Measurements from ENCODE around the gene HEXB.

DNA sequence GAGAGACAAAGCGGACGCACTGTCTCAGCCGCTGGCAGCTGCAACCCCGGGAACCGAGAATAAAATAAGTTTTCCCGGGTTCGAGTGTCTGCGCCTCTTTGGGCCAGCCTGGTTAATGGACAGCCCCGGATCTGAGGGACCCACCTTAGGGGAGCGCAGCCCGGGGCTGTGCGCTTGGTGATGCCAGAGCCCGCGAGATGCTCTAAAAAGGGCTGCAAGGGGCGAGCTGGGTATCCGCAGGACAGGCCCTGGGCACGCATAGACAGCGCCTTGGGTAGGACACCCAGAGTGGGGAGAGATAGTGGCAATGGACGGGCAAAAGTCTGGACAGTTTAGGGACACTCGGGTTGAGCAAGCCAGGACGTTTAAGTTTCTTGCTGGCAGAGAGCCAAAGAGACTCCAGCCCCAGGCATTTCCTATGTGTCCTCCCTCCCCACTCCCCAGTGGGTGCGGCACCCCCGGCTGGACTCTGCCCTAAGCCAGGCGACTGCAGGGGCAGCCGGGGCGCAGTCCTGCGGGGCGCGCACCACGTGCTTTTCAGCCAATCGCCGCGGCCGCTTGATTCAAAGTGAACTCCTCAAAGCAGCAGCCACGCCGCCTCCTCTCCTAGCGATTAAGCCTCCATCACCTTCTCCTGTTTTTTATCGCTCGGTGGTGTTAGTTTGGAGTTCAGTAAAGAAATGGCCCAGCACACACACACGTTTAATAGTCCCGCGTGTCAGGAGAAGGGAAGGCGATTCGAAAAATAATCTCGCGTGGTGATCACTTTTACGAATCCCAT lies 43.9 kb upstream of the HEXB start:
- TF ChIP-seq, protein P1, sequence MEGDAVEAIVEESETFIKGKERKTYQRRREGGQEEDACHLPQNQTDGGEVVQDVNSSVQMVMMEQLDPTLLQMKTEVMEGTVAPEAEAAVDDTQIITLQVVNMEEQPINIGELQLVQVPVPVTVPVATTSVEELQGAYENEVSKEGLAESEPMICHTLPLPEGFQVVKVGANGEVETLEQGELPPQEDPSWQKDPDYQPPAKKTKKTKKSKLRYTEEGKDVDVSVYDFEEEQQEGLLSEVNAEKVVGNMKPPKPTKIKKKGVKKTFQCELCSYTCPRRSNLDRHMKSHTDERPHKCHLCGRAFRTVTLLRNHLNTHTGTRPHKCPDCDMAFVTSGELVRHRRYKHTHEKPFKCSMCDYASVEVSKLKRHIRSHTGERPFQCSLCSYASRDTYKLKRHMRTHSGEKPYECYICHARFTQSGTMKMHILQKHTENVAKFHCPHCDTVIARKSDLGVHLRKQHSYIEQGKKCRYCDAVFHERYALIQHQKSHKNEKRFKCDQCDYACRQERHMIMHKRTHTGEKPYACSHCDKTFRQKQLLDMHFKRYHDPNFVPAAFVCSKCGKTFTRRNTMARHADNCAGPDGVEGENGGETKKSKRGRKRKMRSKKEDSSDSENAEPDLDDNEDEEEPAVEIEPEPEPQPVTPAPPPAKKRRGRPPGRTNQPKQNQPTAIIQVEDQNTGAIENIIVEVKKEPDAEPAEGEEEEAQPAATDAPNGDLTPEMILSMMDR (IDR thresholded peaks at IDR 0.05), result no peak
- TF ChIP-seq EP300 (IDR thresholded peaks at IDR 0.05) (no peak), POLR2AphosphoS5 (IDR thresholded peaks at IDR 0.05) (no peak)

Measured in suprapubic skin (tissue), 4 donors.